Liver (tissue), 9 donors: ENCODE measurements around the gene NOX3. TPM values are rescaled to one million over a fixed set of nuclear protein-coding genes. Genes with fewer than 3 reads are reported as not detected.

Experiments used
- DNase-seq: peaks from one replicate; pipeline ENCODE4 v3.0.0-alpha.2; 2017; ENCODE audit warnings: low spot score
- H3K27ac ChIP-seq, 2 donors: one replicate each; pipeline ENCODE4 v1.7.0; 2013; ENCODE audit warnings: inconsistent platforms in 2 of 2, low read length in 2 of 2, control low read depth in 1 of 2, low read depth in 1 of 2, mild to moderate bottlenecking in 1 of 2
- H3K27me3 ChIP-seq, 4 donors: one replicate each; pipeline versions ENCODE4 v1.6.1 to v1.7.0; 2013; ENCODE audit warnings: low read length in 3 of 4, inconsistent platforms in 1 of 4, mild to moderate bottlenecking in 1 of 4, moderate library complexity in 1 of 4; ENCODE audit not compliant: control insufficient read depth in 4 of 4, insufficient read depth in 4 of 4
- H3K36me3 ChIP-seq, 4 donors: one replicate each; pipeline versions ENCODE4 v1.6.1 to v1.7.0; 2013; ENCODE audit warnings: low read length in 3 of 4, mild to moderate bottlenecking in 3 of 4, low read depth in 1 of 4, moderate library complexity in 1 of 4; ENCODE audit not compliant: control insufficient read depth in 4 of 4, insufficient read depth in 3 of 4
- H3K4me1 ChIP-seq, 4 donors: one replicate each; pipeline versions ENCODE4 v1.6.1 to v1.7.0; 2013; ENCODE audit warnings: low read length in 3 of 4, mild to moderate bottlenecking in 3 of 4, moderate library complexity in 1 of 4; ENCODE audit not compliant: control insufficient read depth in 4 of 4, insufficient read depth in 4 of 4
- H3K4me3 ChIP-seq, 3 donors: one replicate each; pipeline versions ENCODE4 v1.6.1 to v1.7.0; 2013; ENCODE audit warnings: low read length in 3 of 3, control low read depth in 1 of 3, low read depth in 1 of 3, mild to moderate bottlenecking in 1 of 3
- H3K9ac ChIP-seq, 2 donors: one replicate each; pipeline ENCODE4 v1.7.0; 2013; ENCODE audit warnings: low read length in 2 of 2, mild to moderate bottlenecking in 2 of 2, moderate library complexity in 2 of 2, control low read depth in 1 of 2, low read depth in 1 of 2
- H3K9me3 ChIP-seq, 4 donors: one replicate each; pipeline versions ENCODE4 v1.6.1 to v1.7.0; 2013; ENCODE audit warnings: low read length in 3 of 4; ENCODE audit not compliant: control insufficient read depth in 4 of 4
- ATF3 ChIP-seq: IDR thresholded peaks from 2 replicates; pipeline ENCODE4 v1.6.1; 2016; ENCODE audit warnings: antibody characterized with exemption
- CTCF ChIP-seq: fragments of 150-350 bp; IDR thresholded peaks from 2 replicates; pipeline ENCODE4 v1.5.1; 2017; ENCODE audit warnings: improper control_type of control experiment, low read depth, low read length; ENCODE audit not compliant: missing input control
- FOXA1 ChIP-seq: IDR thresholded peaks from 2 replicates; pipeline ENCODE4 v1.6.1; 2016; ENCODE audit warnings: antibody characterized with exemption
- FOXA2 ChIP-seq: IDR thresholded peaks from 2 replicates; pipeline ENCODE4 v1.6.1; 2016; ENCODE audit warnings: antibody characterized with exemption
- GABPA ChIP-seq, 2 donors: IDR thresholded peaks in 1 of 2; conservative IDR thresholded peaks in 1 of 2; 2 replicates each; pipeline ENCODE4 v1.6.1; 2016; ENCODE audit warnings: antibody characterized with exemption in 2 of 2, mild to moderate bottlenecking in 1 of 2, moderate library complexity in 1 of 2
- HNF4A ChIP-seq, 2 donors: conservative IDR thresholded peaks; 2 replicates each; pipeline ENCODE4 v1.6.1; 2016; ENCODE audit warnings: antibody characterized with exemption in 2 of 2, mild to moderate bottlenecking in 2 of 2
- HNF4G ChIP-seq: IDR thresholded peaks from 2 replicates; pipeline ENCODE4 v1.6.1; 2016; ENCODE audit warnings: antibody characterized with exemption
- MAX ChIP-seq: IDR thresholded peaks from 2 replicates; pipeline ENCODE4 v1.6.1; 2016; ENCODE audit warnings: antibody characterized with exemption
- NR2F2 ChIP-seq: IDR thresholded peaks from 2 replicates; pipeline ENCODE4 v1.6.1; 2016; ENCODE audit warnings: antibody characterized with exemption
- REST ChIP-seq: IDR thresholded peaks from 2 replicates; pipeline ENCODE4 v1.6.1; 2016; ENCODE audit warnings: antibody characterized with exemption, mild to moderate bottlenecking
- RXRA ChIP-seq, 2 donors: IDR thresholded peaks; 2 replicates each; pipeline ENCODE4 v1.6.1; 2017 to 2018; ENCODE audit warnings: antibody characterized with exemption in 2 of 2, mild to moderate bottlenecking in 1 of 2
- SP1 ChIP-seq: IDR thresholded peaks from 2 replicates; pipeline ENCODE4 v1.6.1; 2018; ENCODE audit warnings: antibody characterized with exemption, mild to moderate bottlenecking
- WGBS: extraction: QIAGEN DNeasy Blood & Tissue Kit; methylation state at CpG from one replicate; pipeline ENCODE4 v1.1.7; 2013; 5-methylcytosine and 5-hydroxymethylcytosine counted together
- polyA plus RNA-seq, 2 donors: library from polyadenylated mRNA; stranded (reverse) in 1 of 2; unstranded in 1 of 2; fragments of 200-250 nt in 1 of 2; fragments of >200 nt in 1 of 2; fragmentation: Nextera tagmentation in 1 of 2; extraction: Ambion mirVana in 1 of 2; gene quantifications; one replicate each; pipeline versions ENCODE4 v1.2.1 to v1.2.3, GENCODE V29; 2013 to 2015
- total RNA-seq, 2 donors: library from RNA; depleted of rRNA; stranded (reverse); fragments of >200 nt; gene quantifications; one replicate each; pipeline ENCODE4 v1.2.3, GENCODE V29; 2014
- donor health status: healthy.
- donor health status: healthy.
- donor health status: healthy.
- donor health status: healthy.
- donor health status: healthy.

Gene NOX3
- total and polyA plus RNA-seq, 4 donors = not detected

- no peak for TF ChIP-seq GABPA (IDR thresholded peaks at IDR 0.05 in 1 of 2, conservative IDR thresholded peaks at IDR 0.05 in 1 of 2)
- no peak for TF ChIP-seq ATF3
- no peak for TF ChIP-seq SP1
- no peak for TF ChIP-seq CTCF
- no peak for TF ChIP-seq RXRA (IDR thresholded peaks at IDR 0.05)
- no peak for TF ChIP-seq HNF4G
- no peak for TF ChIP-seq HNF4A (conservative IDR thresholded peaks at IDR 0.05)
These were observed 73.8 kb downstream of the NOX3 start (continued) for GRCh38 chr6:155381673-155382337.

- DNase-seq = no peak
- no peak overlapping the region for H3K9ac ChIP-seq
- no peaks in the 10 kb centered on the region for H3K27me3 ChIP-seq
- H3K4me1 ChIP-seq = no peaks in the 10 kb centered on the region
- H3K27ac ChIP-seq = no peak overlapping the region
- no peak for TF ChIP-seq CTCF
- TF ChIP-seq HNF4A (conservative IDR thresholded peaks at IDR 0.05) = no peak
- TF ChIP-seq MAX = no peak
- no peak for TF ChIP-seq RXRA (IDR thresholded peaks at IDR 0.05)
- TF ChIP-seq REST = no peak
- no peak for TF ChIP-seq NR2F2
- no peak for TF ChIP-seq GABPA (IDR thresholded peaks at IDR 0.05 in 1 of 2, conservative IDR thresholded peaks at IDR 0.05 in 1 of 2)
- TF ChIP-seq FOXA1 = no peak
- TF ChIP-seq ATF3 = no peak
- TF ChIP-seq FOXA2 = no peak
- WGBS = 76% methylated on average over 8 of the region's 8 CpGs
- H3K4me3 ChIP-seq = no peak overlapping the region
- H3K9me3 ChIP-seq = peaks cover 0 to 4% (median 0%) of the 10 kb centered on the region in 4 donors
- no peaks in the 10 kb centered on the region for H3K36me3 ChIP-seq
These were observed 74.8 kb downstream of the NOX3 start for GRCh38 chr6:155380666-155381332.
